ENCODE results near the gene TPP1.

The TPP1 gene

DNA sequence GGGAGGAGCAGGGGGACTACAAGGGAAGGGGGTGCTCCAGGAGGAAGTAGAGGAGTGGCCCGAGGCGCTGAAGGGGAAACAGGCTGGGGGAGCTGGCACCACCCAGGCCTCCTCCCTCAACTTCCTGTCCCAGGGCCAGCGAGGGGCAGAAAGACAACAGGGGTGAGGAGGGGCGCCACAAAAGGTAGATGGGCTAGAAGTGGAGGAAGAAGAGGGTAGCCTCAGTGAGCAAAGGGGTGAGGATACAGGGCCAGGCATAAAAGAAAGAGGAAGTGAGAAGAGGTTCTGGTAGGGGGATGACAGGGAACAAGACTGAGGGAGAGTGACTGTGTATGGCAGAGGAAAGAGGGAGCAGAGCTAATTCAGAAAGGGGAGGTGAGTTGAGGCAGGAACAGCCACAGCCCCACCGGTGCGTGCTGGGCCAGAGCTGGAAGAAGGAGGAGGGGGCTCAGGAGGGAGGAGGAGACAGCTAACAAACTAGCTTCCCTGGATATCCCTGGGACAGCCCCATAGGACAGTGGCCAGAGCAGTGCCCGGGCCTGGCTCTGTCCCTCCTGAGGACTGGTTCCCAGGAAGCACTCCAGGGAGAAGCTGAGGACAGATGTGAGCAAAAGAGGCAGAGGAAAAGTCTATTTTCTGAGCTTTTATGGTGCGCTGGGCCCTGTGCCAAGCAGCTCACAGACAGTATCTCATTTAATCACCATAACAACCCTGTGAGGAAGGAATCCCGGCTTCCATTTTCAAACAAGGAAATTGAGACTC, 27.9 kb upstream of the TPP1 start:
- DNase-seq (ENCODE audit: low read depth in 2 of 2): no peak

DNA sequence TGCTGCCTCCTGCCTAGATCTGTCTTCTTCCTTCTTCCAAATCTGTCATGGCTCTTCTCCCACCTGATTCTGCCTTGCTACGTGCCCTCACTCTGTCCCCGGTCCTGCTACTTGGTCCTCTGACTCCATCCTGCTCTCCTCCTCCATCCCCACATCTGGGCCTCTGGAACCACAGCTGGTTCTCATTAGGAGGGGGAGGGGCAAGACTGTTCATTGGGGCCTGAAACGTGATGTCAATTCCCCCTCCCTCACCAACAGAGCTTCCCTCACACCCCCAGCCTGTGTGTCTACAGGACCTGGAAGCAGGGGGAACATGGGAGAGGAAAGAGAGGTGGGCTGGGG, 27.3 kb upstream of the TPP1 start:
- no peak for DNase-seq (ENCODE audit: low read depth in 2 of 2)

DNA sequence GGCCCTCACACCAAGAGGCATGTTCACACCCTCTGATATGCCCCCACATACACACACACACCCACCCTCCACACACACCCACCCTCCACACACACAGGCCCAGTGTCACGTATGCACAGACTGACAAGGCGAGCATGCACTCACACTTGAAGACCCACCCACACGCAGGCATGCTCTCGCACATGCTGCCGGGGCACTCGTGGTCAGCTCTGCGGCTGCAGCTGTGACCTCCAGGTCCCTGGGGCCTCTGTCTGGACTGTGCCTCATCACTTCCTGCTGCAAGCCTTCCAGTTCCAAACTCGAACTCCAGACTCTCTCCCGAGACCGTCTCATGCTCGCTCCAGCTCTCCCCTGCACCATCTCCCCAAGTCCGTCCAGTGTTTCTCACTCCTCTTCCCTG, 26.8 kb upstream of the TPP1 start:
- no peak for DNase-seq (ENCODE audit: low read depth in 2 of 2)

DNA sequence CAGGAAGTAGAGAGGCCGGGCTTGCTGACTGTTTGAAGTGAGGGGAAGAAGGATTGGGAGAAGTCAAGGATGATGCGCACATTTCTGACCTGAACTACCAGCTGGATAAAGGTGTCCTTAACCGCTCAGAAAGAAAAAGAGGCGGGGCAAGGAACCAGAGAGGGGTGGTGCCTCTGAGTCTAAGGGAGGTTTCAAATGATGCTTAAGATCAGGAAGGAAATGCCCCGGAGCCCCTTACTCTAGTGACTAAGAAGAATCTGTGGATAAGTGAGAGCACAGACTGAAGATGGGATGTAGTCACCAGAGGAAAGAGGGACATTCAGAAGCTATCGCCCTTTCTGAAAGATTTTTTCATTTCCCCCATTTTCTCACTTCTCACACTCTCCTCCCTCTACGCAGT, 23.7 kb upstream of the TPP1 start:
- no peak for DNase-seq (ENCODE audit: low read depth in 2 of 2)

DNA sequence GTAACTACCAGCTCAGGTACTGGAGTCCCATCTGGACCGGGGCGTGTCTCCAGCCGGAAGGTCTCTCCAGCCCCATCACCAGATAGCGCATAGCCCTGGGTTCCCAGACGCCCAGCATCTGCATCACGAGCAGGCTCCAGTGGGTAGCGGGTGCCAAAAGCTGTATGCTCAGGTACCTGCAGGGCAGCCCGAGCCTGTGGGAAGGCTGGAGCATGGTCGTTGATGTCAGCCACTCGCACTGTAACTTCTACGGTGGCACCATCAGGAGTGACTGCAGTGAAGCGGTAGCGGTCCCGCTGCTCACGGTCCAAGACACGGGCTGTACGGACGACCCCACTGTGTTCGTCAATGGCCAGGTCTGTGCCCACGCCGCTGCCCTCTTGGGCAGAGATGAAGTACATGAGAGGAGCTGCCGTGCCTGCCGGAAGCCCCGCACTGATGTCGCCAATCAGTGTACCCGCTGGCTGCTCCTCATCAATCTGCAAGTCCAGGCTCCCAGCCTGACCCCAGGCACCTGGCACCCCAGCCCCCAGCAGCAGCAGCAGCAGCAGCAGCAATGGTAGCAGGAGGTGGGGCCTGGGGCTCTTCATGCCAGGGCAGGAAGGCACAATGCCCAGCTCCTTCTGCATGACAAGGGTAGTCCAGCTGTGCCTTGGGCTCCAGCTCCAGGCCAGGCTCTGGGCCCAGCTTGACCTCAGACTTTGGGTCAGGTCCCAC, 21.9 kb upstream of the TPP1 start:
- no peak for DNase-seq (ENCODE audit: low read depth in 2 of 2)

DNA sequence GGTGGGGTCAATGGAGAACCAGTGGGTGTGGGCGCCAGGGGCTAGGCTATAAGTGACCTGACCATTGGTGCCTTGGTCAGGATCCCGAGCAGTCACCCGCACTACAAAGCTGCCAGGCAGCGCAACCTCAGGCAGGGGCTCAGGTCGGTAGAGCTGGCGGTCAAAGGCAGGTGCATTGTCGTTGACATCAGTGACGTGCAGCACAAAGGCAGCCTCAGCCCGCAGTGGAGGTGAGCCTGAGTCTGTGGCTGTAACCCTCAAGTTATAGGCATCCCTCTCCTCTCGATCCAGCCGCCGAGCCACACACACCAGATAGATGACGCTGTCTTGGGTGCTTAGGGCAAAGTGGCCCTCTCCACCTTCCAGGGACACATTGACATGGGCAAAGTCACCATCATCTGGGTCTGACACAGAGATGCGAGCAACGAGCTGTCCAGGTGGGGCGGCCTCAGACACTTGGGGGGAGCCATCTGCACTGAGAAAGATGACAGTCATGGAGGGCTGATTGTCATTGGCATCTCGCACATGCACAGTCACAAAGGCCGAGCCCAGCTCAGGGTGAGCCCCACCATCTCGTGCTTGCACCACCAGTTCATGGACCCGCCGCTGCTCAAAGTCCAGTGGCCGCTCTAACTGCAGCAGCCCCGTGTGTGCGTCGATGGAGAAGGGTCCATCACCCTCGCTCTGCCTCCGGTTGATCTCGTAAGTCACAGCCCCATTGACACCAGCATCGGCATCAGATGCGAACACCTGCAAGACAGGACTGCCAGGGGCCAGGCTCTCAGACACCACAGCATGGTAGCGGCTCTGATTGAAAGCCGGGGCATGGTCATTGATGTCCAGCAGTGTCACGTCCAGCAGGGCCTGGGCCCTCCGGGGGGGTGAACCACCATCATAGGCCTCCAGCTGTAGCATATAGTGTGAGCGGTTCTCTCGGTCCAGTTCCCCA, 21.1 kb upstream of the TPP1 start:
- DNase-seq (ENCODE audit: low read depth in 2 of 2): no peak

DNA sequence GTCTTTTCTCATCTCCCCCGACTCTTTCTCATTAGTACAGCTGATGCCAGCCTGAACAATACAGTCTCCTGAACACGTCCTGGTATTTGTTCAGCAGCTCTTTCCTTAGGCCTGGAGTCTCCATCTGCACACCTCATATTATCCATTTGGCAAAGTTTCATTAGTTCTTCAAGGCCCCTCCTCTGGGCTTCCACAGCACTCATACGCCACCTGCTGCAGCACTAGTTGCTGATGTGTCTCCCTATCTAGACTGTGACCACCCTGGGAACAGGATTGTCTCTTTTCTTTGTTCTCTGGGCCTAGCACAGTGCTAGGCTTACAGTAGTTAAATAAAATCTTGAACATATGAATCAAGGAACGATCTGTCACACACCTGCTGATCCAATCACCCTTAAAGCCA, 19.2 kb upstream of the TPP1 start:
- DNase-seq (ENCODE audit: low read depth in 2 of 2): no peak

DNA sequence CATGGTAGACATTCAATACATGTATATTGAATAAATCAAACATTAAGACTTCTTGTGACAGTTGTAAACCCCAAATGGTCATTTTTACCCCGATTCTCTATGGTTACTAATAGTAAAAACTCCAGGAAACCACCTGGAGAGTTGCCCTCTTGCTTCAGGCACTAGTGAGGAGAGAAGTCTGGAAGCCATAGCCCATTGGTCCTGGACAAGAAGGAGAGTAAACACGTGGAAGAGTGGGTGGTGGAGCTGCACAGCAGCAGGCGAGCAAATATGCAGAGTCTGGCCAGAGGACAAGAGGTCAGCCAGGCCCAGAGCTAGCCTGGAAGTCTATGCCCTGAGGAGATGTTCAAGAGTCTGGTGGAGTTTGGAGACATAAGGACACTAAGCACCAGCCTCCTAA, 18.6 kb upstream of the TPP1 start:
- DNase-seq (ENCODE audit: low read depth in 2 of 2): no peak

DNA sequence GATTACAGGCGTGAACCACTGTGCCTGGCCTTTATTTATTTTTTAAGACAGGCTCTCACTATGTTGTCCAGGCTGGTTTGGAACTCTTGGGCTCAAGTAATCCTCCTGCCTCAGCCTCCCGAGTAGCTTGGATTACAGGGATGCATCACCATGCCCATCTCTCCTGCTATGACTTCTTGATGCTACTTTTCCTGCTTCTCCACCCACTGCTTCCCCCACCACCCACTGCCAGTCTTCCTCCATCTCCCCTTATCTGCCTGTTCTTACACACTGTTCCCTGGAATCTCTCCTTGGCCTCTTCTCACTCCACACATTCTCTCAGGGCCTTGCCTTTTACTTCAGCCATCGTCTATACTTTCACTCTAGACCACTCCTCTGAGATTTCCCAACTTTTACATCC, 17.3 kb upstream of the TPP1 start:
- DNase-seq (ENCODE audit: low read depth in 2 of 2): no peak

DNA sequence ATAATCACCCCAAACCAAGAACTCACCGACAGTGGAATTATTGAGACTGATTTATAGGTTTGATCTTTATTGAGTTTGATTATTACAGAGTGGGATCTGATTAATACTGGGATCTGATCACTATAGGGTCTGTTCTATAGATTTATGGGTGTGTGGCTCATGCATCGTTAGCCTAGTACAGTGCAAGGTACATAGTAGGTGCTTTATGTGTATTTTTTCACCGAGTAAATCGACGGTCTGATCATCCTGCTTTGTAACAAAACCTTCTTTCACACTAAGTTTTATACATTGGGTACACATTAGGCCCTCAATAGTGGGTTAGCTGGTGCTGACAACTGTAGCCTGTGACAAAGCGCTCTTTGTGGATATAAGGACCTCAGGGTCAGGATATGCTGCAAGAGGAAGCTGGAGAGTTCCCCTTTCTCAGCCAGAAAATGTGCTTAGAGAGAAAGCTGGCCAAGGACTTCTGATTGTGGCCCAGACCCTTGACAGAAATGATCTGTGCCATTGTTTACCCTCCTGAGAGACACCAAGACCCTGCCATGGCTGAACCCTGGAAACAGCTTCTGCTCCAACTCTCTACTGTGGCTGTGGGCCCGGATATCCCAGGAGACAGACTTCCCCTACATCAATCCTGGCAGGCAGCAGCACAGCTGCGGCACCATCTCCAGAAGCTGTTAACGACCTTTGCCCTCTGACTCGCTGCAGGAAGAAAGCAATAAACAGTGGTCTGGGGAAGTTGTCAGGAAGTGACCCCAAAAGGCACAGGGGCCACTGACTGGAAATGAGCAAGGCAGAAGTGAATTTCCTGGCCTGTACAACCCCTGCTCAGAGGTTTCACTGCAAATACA, 16.1 kb upstream of the TPP1 start:
- no peak for DNase-seq (ENCODE audit: low read depth in 2 of 2)

DNA sequence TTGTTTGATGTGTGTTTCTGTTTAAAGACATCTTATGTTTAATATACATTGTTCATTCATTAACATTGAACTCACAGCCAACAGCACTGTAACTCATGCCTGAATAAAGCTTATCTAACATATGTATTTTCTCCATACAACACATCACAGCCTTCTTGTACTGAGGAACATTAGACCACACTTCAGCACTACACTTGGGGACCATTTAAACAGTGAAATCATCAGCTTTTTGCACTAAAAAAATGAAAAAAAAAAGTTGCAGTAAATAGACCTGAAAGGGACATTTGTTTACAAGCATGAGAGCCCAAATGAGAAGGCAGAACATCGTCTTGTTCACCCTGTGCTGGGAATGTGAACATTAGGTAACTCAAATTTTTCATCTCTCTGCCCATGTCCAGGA, 15.3 kb upstream of the TPP1 start:
- DNase-seq (ENCODE audit: low read depth in 2 of 2): no peak

DNA sequence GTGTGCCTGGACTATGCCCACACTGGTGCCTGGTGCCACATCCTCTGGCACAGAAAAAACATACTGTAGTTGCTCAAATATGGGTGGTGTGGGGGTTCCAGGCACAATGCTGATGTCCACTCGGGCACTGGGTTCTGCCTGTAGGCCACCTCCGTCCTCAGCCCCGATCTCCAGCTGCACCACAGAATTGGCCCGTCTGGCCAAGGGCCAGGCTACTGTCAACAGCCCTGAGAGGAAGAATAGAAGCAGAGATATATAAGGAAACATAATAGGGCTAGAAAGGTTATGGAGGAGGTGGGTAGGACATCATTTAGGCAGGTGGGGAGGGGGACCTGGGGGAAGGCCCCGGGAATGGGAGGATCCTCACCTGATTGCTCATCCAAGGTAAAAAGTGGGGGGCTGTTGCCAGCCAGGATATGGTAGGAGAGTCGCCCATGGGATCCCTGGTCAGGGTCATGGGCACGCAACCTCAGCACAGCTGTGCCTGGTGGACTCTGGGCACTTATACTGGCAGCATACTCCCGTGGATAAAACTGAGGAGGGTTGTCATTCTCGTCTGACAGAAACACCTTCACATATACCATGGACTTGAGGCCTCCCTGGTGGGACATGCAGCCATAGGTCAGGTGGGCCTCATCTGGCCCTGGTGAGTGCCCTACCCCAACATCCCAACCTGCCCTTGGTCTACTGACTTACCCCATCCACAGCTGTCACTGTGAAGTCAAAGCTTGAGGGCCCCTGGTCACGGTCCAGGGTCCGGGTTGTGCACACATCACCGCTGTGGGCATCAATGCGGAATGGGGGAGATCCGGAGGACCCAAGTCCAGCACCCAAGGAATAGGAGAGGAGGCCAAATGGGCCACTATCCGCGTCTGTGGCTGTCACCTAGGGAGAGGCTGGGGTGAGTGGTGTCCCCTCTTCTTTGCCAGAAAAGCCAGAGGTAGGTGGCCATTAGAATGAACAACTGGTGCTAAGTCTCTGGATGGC, 14.5 kb upstream of the TPP1 start:
- no peak for DNase-seq (ENCODE audit: low read depth in 2 of 2)

DNA sequence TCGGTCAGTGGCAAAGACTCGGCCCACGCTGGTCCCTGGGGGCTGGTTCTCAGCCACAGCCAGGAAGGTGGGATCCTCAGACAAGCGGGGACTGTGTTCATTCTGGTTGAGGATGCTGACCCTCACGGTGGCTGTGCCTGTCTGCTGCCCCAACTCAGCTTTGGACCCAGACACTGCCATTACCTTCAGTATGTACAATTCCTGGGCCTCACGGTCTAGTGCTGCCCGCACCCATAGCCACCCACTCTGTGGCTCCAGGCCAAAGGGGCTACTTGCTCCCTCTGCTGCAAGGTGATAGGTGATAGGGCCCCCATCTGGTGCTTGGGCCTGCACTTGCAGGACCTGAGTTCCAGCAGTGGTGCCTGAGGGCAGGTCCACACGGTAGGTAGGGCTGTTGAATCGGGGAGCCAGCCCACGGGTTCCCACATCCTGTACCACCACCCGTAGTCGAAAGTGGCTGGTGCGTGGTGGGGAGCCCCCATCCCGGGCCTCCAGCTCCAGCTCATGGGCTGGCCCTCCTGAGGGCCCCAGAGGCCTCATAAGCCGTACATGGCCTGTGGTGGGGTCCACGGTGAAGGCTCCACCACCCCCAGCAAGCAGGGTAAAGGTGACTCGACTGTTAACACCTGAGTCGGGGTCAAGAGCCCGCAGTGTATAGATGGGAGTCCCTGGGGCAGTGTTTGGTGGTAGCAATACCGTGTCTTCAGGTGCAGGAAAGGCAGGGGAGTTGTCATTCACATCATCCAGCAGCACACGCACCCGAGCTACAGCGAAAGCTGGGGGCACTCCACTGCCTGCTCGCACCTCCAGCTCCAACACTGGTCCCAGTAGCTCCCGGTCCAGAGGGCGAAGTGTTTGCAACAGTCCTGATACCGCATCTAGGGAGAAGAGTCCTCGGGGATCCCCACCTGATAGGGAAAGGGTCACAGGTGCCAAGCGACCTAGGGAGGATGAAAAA, 13.2 kb upstream of the TPP1 start:
- no peak for DNase-seq (ENCODE audit: low read depth in 2 of 2)

DNA sequence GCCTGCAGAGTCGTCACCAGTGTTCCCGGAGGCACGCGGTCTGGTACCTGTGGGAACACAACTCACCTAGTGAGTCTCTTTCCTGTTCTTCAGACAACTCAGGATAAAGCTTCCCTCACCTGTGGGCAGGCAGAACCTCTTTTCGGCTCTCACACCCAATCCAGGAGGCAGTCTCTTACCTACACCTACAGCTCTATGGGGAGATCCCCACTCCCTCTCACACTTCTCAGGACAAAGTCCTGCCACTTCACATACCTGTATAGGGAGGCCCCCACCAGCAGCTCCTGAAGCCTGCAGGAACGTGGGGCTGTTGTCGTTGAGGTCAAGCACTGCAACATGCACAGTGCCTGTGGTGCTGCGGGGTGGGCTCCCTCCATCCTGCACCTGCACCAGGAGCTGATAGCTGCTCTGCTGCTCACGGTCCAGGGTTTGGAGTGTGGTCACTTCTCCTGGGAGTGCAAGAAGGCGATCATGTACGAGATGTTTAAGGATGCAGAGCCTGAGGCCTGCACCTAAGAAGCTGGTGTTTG, 12.2 kb upstream of the TPP1 start:
- no peak for DNase-seq (ENCODE audit: low read depth in 2 of 2)

DNA sequence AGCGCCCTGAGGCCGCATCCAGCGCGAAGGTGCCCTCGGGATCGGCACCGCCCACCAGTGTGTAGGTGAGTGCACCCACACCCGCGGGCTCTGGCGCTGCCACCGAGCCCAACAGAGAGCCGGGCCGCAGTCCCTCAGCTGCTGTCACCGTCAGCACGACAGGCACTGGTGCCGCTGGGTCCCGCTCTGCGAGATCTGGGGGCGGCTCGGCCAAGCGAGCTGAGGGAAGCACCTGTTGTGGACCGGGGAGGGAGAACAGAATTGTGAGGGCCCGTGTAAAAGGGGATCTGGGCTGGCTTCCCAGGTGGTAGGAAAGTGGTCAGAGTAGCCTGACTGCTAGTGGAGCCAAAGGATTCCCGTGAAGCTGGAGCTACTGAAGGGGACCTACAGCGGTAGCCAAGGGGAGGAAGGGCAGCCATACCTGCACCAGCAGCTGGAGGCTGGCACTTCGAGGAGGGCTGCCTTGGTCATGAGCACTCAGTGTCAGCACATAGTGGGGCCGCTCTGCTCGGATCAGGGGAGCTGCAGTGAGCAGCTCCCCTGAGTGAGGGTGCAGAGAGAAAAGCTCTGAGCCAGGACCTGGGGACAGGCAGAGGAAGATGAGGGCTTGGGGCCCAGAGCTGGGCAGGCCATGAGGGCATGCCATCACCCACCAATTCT, 11.5 kb upstream of the TPP1 start:
- DNase-seq (ENCODE audit: low read depth in 2 of 2): no peak

DNA sequence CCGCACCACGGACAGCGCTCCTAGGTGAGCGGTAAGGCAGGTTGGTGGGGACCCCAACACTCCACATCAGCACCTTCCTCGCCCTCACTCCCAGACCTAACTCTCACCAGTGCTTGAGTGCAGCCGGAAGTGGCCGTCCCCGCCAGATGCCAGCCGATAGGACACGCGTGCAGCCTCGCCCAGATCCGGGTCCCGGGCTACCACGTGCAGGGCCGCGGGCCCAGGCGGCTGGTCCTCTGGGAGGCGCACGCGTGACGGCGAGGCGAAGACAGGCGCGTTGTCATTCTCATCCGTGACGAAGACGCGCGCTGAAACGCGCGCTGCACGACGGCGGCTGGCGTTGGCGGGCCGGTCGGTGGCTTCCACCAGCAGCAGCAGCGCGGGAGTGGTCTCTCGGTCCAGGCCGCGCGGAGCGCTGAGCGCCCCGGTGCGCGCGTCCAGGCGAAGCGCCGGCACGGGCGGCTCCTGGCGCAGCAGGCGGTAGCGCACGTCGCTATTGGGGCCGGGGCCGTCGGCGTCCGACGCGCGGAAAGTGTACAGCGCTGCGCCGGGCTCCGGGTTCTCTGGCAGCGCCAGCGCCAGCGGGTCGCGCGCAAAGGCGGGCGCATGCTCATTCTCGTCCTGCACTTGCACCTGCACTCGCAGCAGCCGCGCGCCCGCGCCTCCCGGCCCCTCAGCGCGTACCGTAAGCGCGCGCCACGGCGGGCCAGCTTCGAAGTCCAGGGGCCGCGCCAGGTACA, 10.8 kb upstream of the TPP1 start:
- DNase-seq (ENCODE audit: low read depth in 2 of 2): no peak

DNA sequence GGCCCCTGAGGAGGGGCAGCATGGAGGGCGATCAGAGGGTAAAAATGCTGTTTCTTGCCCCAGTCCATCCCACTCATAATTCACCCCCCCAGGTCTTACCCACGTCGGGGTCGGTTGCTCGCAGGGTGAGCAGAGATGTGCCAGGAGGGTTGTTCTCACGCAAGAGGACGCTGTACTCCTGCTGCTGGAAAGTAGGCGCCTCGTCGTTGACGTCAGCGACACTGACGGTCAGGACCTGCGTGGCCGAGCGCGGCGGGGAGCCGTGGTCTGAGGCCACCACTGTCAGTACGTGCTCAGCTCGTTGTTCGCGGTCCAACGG, 10.3 kb upstream of the TPP1 start:
- no peak for DNase-seq (ENCODE audit: low read depth in 2 of 2)

DNA sequence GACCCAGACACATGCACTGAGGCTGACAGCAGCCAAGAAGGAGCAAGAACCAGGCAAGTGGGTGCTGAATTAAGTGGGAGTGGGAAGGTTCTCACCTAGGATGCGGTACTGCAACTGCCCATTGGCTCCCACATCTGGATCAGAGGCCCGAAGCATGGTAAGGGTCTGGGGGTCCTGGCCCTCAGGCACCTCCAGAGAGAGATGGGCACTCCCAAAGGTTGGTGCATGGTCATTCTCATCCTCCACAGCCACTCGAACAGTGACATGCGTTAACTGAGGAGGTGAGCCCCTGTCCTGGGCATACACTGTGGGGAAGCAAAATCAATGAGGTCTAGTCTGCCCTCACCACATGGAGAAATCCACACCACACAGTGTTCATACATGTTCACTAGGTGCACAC, 9.3 kb upstream of the TPP1 start:
- no peak for DNase-seq (ENCODE audit: low read depth in 2 of 2)
